SK-N-MC (cell line): ENCODE measurements around the gene TK2.
"Not testable (repeated sequence)": the region's sequence is repeated elsewhere in the genome, so short reads cannot be mapped to it uniquely, and the experiment has no call there.

Experiments used
- EZH2 ChIP-seq: fragments of 200-600 bp; sonication (generic); IDR thresholded peaks from one replicate; pipeline ENCODE4 v1.6.1; 2017; ENCODE audit warnings: antibody characterized with exemption
- POLR2AphosphoS5 ChIP-seq: IDR thresholded peaks from 2 replicates; pipeline ENCODE4 v1.6.1; 2012; ENCODE audit warnings: mild to moderate bottlenecking, low read depth, low read length, borderline replicate concordance

DNA sequence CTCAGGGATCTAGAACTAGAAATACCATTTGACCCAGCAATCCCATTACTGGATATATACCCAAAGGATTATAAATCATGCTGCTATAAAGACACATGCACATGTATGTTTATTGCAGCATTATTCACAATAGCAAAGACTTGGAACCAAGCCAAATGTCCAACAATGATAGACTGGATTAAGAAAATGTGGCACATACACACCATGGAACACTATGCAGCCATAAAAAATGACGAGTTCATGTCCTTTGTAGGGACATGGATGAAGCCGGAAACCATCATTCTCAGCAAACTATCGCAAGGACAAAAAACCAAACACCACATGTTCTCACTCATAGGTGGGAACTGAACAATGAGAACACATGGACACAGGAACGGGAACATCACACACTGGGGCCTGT, 48.4 kb downstream of the TK2 start:
- not testable (repeated sequence) for TF ChIP-seq POLR2AphosphoS5, EZH2
